Activated CD4-positive, alpha-beta T cell treated with anti-CD3 and anti-CD28 coated beads for 36 hours (primary cell): Measurements from ENCODE around the gene ZNF281. TPM values are rescaled to one million over a fixed set of nuclear protein-coding genes. Genes with fewer than 3 reads are reported as not detected.
"Not testable (repeated sequence)": the region's sequence is repeated elsewhere in the genome, so short reads cannot be mapped to it uniquely, and the experiment has no call there.

Experiments used
- ATAC-seq: fragments of 200-7000 bp; cut with Tn5 transposase; one replicate; pipeline ENCODE4 v1.10.0; 2021; ENCODE audit warnings: mild to moderate bottlenecking, moderate library complexity
- CTCF ChIA-PET: fragments of 350-600 bp; sonication (Branson Sonifier 250); formaldehyde crosslinking; loops from one replicate; lab custom pipeline; 2021; ENCODE audit warnings: antibody characterized with exemption; lab: Charles Lee
- POLR2A ChIA-PET: fragments of 350-600 bp; sonication (Branson Sonifier 250); formaldehyde crosslinking; loops from one replicate; lab custom pipeline; 2021; ENCODE audit warnings: antibody characterized with exemption, inconsistent platforms; lab: Charles Lee
- DNase-seq: peaks from one replicate; pipeline ENCODE4 v3.0.0-alpha.2; 2020
- H3K27ac Mint-ChIP-seq: one replicate; pipeline ENCODE4 v1.8.0; 2021; ENCODE audit warnings: mixed read lengths
- H3K27me3 Mint-ChIP-seq: one replicate; pipeline ENCODE4 v1.8.0; 2021; ENCODE audit warnings: mixed read lengths
- H3K36me3 Mint-ChIP-seq: one replicate; pipeline ENCODE4 v1.8.0; 2021; ENCODE audit warnings: low read depth, mixed read lengths
- H3K4me1 Mint-ChIP-seq: one replicate; pipeline ENCODE4 v1.8.0; 2021; ENCODE audit warnings: mixed read lengths
- H3K4me3 Mint-ChIP-seq: one replicate; pipeline ENCODE4 v1.8.0; 2021; ENCODE audit warnings: mild to moderate bottlenecking, moderate library complexity, mixed read lengths
- H3K9me3 Mint-ChIP-seq: one replicate; pipeline ENCODE4 v1.8.0; 2021; ENCODE audit warnings: low read depth, mixed read lengths
- intact Hi-C, 2 experiments: fragments of 100-400 bp; cut with DNase I in 1 of 2; cut with micrococcal nuclease in 1 of 2; formaldehyde crosslinking; loops; one replicate each; pipeline versions ENCODE4 v1.14.2 to v1.15.1; 2022 to 2024; cut with DNase I, micrococcal nuclease
- total RNA-seq, 2 experiments: library from RNA; stranded (reverse); gene quantifications; one replicate each; pipeline ENCODE4 v1.2.3, GENCODE V29; 2021

ZNF281 gene
- total RNA-seq, 2 experiments from 2014 or later, result 10.8 to 13.5 TPM

GRCh38 chr1:200362421-200362820 lies 47.4 kb downstream of the ZNF281 start:
- ATAC-seq, result no peak
- H3K27ac Mint-ChIP-seq, result no peak overlapping the region
- no peaks in the 10 kb centered on the region for H3K27me3 Mint-ChIP-seq
- no peak overlapping the region for H3K4me3 Mint-ChIP-seq
- DNase-seq, result no peak
- H3K4me1 Mint-ChIP-seq, result no peaks in the 10 kb centered on the region
- CTCF ChIA-PET, result interaction anchor here (0.7 kb wide), 1 partner anchor 777 kb away, joined by 3 read pairs; no protein-coding TSS in a partner anchor
- H3K36me3 Mint-ChIP-seq, result no peaks in the 10 kb centered on the region
- POLR2A ChIA-PET, result no interaction called here
- intact Hi-C loops, result no loop called here
- no peaks in the 10 kb centered on the region for H3K9me3 Mint-ChIP-seq

DNA sequence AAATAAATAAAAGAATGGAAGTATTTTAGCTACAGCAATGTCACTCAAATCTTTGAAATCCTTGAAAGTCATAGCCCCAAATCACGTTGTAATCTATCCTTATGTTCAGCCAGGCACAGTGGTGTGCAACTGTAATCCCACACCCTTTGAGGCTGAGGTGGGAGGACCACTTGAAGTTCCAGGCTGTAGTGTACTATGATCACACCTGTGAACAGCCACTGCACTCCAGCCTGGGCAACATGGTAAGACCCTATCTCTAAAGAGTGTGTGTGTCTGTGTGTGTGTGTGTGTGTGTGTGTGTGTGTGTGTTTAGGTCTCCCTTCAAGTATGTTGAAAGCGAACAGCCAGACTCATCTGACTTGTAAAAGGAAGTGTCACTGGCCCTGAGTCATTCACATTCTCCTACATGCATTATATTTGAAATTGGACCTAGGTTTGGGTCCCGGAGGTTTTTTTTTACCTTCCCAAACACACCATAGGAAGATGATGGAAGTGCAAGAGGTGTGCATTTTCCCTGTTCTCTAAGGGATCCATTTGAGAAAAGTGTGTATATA lies 50.1 kb downstream of the ZNF281 start:
- POLR2A ChIA-PET, result no interaction called here
- H3K9me3 Mint-ChIP-seq, result no peaks in the 10 kb centered on the region
- no peak for DNase-seq
- CTCF ChIA-PET, result no interaction called here
- no peaks in the 10 kb centered on the region for H3K27me3 Mint-ChIP-seq
- H3K4me1 Mint-ChIP-seq, result peaks cover 4% of the 10 kb centered on the region
- H3K4me3 Mint-ChIP-seq, result no peak overlapping the region
- H3K27ac Mint-ChIP-seq, result no peak overlapping the region
- no peaks in the 10 kb centered on the region for H3K36me3 Mint-ChIP-seq
- no peak for ATAC-seq
- intact Hi-C loops, result no loop called here

GRCh38 chr1:200357925-200358324 lies 51.9 kb downstream of the ZNF281 start:
- H3K9me3 Mint-ChIP-seq, POLR2A ChIA-PET, H3K27ac Mint-ChIP-seq, intact Hi-C loops, ATAC-seq, H3K36me3 Mint-ChIP-seq, DNase-seq, H3K27me3 Mint-ChIP-seq, H3K4me3 Mint-ChIP-seq: not testable (repeated sequence)
- H3K4me1 Mint-ChIP-seq, result peaks cover 20% of the 10 kb centered on the region
- CTCF ChIA-PET, result interaction anchor here (0.7 kb wide), 1 partner anchor 229 kb away, joined by 3 read pairs; no protein-coding TSS in a partner anchor

DNA sequence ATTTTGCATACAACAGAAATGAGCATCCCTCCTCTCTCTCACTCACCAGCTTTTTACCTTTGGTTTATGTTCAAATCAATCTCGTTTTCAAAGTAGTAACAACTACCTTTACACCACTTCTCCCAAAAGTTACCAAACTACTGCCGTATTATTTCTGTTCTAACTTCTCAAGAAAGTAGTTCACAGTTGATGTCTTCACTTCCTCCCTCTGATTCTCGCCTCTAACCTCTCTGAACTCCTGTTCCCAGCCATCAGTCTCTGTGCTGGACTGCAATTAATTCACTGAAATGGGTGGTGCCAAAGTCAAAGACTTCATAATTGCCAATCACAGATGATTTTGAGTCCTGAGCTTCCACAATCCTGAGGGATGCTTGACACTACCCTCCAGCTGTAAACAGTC lies 54.0 kb downstream of the ZNF281 start:
- no peaks in the 10 kb centered on the region for H3K27me3 Mint-ChIP-seq
- intact Hi-C loops, result loop anchor here in 1 of 2 experiments (2.0 kb wide), 1 partner anchor 93 kb away; no protein-coding TSS in a partner anchor
- H3K36me3 Mint-ChIP-seq, result no peaks in the 10 kb centered on the region
- no peak for DNase-seq
- H3K27ac Mint-ChIP-seq, result peak overlapping the region; percentile 12
- no peak for ATAC-seq
- POLR2A ChIA-PET, result no interaction called here
- H3K4me1 Mint-ChIP-seq, result peaks cover 35% of the 10 kb centered on the region
- H3K4me3 Mint-ChIP-seq, result no peak overlapping the region
- CTCF ChIA-PET, result interaction anchor here (0.7 to 1.6 kb wide), 4 partner anchors 9 to 133 kb away, joined by 3 to 4 read pairs (median 4); no protein-coding TSS in a partner anchor
- H3K9me3 Mint-ChIP-seq, result no peaks in the 10 kb centered on the region

Other genes with a start within 250 kb of the ZNF281 start
- gene KIF14, start 210.7 kb upstream of the ZNF281 start, total RNA-seq, result 10 to 100 TPM; 14.8 to 14.9 TPM